G401 (cell line): Measurements from ENCODE around the gene IGFALS. TPM values are rescaled to one million over a fixed set of nuclear protein-coding genes. Genes with fewer than 3 reads are reported as not detected.

Experiments used
- DNase-seq: peaks from one replicate; pipeline ENCODE4 v3.0.0-alpha.2; 2015; ENCODE audit warnings: low spot score
- in situ Hi-C: cut with HindIII; loops from 2 replicates; pipeline ENCODE4 v1.10.0; 2016; ENCODE audit warnings: low sequenced_read_pairs, mixed read lengths
- total RNA-seq: library from RNA; depleted of rRNA; stranded (reverse); fragments of >200 nt; shearing (Covaris generic); gene quantifications from 2 replicates; pipeline ENCODE4 v1.2.3, GENCODE V29; 2014; rRNA removed

IGFALS gene
- total RNA-seq, result 0.31 TPM in 1 of 2 replicates, not detected in the other

DNA sequence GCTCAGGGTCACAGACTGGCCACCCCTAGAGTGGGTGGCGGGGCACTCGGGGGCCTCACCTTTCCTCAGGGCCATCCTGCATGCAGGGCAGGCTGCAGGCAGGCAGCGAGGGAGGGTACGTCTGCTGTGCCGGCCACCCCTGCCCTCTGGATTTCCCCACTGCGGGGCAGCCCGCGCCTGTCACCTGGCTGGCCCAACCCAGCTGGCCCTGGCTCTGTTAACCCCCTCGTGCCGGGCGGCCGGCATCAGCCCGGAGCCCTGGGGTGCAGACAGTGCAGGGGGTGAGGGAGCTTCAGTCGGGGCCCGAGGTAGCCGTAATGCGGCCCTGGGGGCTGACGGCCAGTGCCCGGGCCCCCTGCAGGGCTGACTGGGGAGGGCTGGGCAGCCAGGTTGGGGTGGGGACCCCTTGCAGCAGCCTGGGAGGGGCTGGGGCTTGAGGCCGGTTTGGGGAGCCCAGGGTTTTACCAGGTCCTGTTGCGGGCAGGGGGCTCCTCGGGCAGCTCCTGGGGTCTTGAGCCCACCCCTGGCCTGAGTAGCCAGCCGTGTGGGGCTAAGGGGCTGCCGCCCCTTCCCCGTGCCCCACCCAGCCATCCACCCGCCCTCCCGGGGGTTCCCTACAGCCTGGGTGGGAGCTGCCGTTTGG lies at the start of gene IGFALS:
Gene IGFALS, minus strand, starts transcription at position 128 of the 643 bp plus-strand sequence. Its CDS starts 53 bp downstream, at position 75.
- DNase-seq, result no peak
- in situ Hi-C loops, result no loop called here

GRCh38 chr16:1839554-1839953 lies 46.0 kb upstream of the IGFALS start:
- DNase-seq, result no peak
- in situ Hi-C loops, result no loop called here

DNA sequence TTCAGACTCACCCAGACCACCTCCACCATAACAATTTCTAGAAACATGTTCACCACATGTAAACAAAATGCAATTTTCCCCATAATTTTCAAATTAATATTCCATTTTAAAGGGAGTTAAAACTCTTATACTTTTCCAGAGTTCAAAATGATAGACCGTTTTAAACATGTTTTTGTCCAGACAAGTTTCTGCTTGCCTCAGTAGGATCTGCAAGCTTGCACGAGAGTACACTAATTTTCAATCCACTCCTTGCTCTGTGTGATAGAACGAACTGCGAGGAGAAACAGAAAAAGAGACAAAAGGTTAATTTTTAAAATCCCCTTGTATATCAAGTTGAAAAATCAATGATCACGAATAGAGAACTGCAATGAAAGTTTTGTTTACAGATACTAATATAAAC lies 40.6 kb upstream of the IGFALS start:
- DNase-seq, result no peak
- in situ Hi-C loops, result no loop called here

DNA sequence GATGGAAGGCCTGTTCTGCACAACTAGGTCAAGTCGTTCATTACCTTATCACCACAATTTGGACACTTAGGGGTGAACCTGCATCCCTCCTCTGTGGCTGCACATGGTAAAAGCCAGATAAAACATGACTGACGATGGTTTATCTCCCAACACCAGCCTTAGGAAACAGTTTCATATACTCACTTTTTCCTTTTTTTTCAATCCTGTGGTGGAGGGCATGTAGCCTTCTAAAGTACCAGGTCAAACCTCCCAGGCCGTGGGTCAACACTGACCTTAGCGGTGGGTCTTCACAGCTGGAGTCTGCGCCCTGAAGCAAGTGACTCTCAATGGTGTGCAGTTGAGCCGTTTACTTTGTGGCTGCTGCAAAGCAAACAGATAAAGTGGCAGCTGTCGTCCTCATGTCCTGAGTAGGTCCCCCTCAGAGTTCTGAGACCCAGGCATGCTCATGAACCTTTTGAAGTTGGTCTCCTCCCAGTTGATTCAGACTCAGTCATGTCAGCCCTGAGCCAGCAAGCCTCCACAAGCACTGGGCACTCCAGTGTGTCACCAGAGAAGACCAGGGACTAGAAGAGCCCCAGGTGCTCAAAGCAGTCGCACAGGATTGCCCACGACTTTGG lies 39.4 kb upstream of the IGFALS start:
- in situ Hi-C loops, result no loop called here
- DNase-seq, result no peak

DNA sequence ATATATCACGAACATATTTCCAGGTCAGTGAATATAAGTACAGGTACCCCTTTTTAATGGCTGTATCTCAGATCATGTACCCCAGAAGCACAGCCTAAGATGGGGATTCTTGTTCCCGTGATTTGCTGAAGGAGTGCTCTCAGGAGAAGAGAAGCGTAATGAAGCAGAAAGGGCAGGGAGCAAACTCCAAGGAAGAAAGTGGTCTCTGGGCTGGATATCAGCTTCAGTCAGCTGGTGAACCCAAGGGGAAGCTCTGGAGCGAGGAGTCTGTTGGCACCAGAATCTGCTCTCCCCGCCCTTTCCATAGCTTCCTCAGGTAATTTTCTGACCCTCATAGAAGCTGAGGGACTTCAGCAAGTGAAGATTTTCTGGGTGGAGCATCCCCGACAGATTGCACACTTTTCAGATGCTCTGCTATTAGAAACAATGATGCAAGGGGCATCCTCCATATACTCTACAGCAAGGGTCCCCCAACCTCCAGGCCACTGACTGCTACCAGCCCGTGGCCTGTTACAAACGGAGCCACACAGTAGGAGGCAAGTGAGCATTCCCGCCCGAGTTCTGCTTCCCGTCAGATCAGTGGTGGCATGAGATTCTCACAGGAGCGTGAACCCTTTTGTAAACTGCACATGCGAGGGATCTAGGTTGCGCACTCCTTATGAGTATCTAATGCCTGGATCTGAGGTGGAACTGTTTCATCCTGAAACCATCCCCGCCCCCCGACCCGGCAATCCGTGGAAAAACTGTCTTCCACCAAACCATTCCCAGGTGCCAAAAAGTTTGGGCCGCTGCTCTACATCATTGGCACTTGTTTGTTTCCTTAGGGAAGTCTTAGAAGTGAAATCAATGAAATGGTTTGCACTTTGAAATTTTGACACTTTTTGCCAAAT lies 37.9 kb upstream of the IGFALS start:
- in situ Hi-C loops, result no loop called here
- DNase-seq, result no peak

GRCh38 chr16:1830213-1830612 lies 36.7 kb upstream of the IGFALS start:
- DNase-seq, result no peak
- in situ Hi-C loops, result no loop called here

DNA sequence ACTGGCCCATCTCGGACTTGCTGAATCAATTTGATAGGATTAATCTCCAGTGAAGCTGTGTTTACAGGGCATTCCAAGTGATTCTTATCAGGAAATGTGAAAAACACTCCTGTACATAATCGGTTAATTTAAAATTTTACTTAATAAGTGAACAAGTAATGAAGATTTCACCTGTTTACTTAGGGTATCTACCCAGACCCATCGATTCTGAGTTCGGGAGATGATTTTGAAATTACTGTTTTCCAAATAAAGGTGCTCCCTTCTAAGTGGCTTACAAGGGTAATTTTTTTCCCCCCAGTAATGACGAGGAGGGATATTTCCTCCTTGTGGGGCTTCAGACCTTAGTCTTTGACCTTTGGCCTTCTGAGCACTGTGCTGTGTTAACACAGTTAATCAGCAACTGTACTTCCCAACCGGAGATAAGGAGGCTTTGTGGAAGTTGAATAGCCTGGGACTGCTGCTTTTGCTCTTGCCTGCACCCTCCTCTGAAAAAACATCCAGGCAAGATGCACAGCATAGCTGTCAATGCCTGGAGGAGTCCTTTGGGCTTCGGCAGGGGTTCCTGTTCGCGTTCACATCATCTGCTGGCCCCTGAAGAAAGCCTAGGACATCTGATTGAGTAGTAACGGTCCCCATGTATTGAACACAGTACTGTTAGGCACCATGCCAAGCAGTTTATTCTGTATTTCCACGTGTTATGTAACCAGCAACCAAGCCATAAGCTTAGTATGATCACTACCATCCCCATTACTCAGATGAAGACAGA lies 35.3 kb upstream of the IGFALS start:
- DNase-seq, result no peak
- in situ Hi-C loops, result no loop called here

- DNase-seq, result peak; percentile 90
- in situ Hi-C loops, result no loop called here
Observed at GRCh38 chr16:1826691-1827573, 33.4 kb upstream of the IGFALS start, which contains the start of the genes FAHD1 and HAGH. Gene FAHD1, plus strand, starts transcription at chr16:1827206. Its CDS starts 33 bp downstream, at chr16:1827239. Gene HAGH, minus strand, starts transcription at chr16:1826825. Its CDS starts 38 bp downstream, at chr16:1826787.

DNA sequence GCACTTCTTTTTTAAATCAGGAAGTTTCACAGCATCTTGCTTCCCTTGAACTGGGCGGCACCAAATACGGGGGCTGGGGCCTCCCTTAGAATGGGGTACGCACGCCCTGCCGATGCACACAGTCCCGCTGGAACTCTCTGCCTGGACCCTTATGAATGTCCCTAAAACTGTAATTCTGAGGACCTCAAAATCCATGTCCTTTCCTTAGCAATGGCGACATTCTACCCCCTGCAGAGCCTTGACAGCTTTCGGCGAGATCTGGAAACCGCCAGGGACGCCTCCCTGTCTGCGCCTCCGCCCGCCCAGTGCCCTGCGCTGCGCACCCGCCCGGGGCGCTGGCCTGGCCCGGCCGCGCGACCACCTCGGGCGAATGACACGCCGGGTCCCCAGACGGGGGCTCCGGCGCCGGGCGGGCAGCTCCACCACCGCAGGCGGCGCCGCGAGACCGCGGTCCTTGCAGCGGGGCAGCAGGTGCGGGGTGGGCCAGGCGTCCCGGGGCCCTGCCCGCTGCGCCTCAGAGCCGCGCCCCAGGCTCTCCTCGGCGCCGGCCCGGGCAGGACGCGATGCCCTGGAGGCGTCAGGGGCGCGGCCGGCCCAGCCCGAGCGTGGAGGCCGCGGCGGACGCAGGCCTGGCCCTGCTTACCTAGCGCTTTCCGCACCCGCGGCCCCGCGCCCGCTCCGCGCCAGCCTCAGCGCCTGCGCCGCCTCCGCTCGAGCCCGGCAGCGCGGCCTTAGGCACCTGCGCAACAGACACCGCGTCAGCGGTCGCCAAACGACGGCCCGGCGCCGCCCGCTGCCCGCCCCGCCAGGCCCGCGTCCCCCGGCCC lies 32.6 kb upstream of the IGFALS start:
- in situ Hi-C loops, result no loop called here
- DNase-seq, result peak; percentile 56

GRCh38 chr16:1825381-1825863 lies 31.9 kb upstream of the IGFALS start:
- in situ Hi-C loops, result no loop called here
- DNase-seq, result no peak

- peak; percentile 82 for DNase-seq
- in situ Hi-C loops, result no loop called here
Observed at GRCh38 chr16:1823821-1824220, 30.3 kb upstream of the IGFALS start.

DNA sequence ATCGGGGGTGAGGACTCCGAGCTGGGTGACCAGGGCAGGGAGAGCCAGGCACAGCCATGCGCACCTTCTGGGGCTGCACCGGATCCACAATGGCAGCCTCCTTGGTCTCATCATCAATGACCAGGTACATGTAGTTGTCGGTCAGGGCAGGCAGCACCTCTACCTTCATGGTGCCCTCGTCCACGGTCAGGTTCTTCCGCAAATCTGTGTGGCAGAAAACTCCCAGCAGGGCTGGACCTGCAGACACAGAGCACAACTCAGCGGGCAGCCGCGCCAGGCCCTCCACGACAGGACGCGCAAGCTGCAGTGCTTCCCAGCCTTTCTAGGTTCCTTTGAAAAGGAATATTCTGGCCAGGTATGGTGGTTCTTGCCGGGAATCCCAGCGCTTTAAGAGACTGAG lies 29.3 kb upstream of the IGFALS start:
- in situ Hi-C loops, result no loop called here

GRCh38 chr16:1821861-1822611 lies 28.5 kb upstream of the IGFALS start:
- in situ Hi-C loops, result no loop called here
- no peak for DNase-seq

More for the DNA sequence above, 29.3 kb upstream of the IGFALS start:
- no peak for DNase-seq

GRCh38 chr16:1820946-1821290 lies 27.4 kb upstream of the IGFALS start:
- in situ Hi-C loops, result no loop called here
- DNase-seq, result no peak

- in situ Hi-C loops, result no loop called here
- DNase-seq, result no peak
Observed at GRCh38 chr16:1820096-1820945, 26.8 kb upstream of the IGFALS start.

GRCh38 chr16:1819611-1820010 lies 26.1 kb upstream of the IGFALS start:
- no peak for DNase-seq
- in situ Hi-C loops, result no loop called here
